ENCODE measurements around the gene LKAAEAR1. TPM values are rescaled to one million over a fixed set of nuclear protein-coding genes. Genes with fewer than 3 reads are reported as not detected.
A peak's percentile ranks its signal among the peaks of the same experiment; 100 is the strongest.
"Not testable (repeated sequence)": the region's sequence is repeated elsewhere in the genome, so short reads cannot be mapped to it uniquely, and the experiment has no call there.

Gene LKAAEAR1
- total RNA-seq, 2 experiments from 2014 or later, result 0.47 to 0.50 TPM

DNA sequence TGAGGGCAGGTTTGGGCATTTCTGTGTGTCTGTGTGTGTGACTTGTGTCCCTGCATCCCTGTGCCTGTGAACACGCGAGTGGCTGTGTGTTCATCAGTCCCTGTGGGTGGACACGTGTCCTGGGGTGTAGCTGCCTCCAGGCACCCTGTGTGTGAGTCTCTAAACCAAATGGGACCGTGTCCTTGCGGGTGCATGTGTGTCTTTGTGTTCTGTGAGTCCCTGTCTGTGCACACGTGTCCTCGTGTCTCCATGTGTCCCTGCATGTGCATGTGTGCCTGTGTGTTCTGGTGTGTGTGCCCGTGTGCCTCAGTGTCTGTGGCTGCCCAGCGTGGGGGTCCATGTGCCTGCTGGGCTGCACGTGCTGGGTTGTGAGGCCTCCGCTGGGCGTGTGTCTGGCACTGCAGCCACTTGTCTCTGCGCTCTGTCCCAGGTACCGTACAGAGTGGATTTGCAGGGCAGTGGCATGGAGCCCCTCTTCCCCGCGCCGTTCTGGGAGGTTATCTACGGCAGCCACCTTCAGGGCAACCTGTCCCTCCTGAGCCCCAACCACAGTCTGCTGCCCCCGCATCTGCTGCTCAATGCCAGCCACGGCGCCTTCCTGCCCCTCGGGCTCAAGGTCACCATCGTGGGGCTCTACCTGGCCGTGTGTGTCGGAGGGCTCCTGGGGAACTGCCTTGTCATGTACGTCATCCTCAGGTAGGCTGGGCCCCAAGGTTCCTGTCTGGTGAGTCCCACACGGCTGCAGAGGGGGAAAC lies 8.2 kb upstream of the LKAAEAR1 start:
- no peak overlapping the region for H3K4me3 Mint-ChIP-seq
- no peak overlapping the region for H3K27ac Mint-ChIP-seq
- H3K9me3 Mint-ChIP-seq, result peaks cover 2% of the 10 kb centered on the region
- H3K27me3 Mint-ChIP-seq, result no peaks in the 10 kb centered on the region
- peaks cover 2% of the 10 kb centered on the region for H3K36me3 Mint-ChIP-seq
- H3K4me1 Mint-ChIP-seq, result no peaks in the 10 kb centered on the region
- DNase-seq, result no peak

DNA sequence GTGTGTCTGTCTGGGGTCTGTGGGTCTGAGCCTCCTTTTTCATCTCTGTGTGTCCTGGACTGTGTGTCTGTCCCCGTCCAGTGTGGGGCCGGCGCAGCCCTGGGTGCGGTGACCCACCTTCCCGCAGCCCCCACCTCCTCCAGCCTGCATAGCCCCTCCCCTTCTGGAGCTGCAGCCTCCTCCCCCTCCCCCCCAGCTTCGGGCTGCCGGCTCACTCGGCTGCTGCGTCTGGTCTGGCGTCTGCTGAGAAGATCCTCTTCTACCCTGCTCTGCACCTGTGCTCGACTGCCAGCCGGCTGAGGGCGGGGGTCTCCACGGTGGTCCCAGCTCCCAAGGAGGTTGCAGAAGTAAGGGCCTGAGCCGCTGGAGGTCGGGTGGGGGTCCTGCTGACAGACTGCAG lies 7.6 kb upstream of the LKAAEAR1 start:
- H3K4me3 Mint-ChIP-seq, result no peak overlapping the region
- no peak for DNase-seq
- no peak overlapping the region for H3K27ac Mint-ChIP-seq
- no peaks in the 10 kb centered on the region for H3K4me1 Mint-ChIP-seq
- peaks cover 2% of the 10 kb centered on the region for H3K9me3 Mint-ChIP-seq
- no peaks in the 10 kb centered on the region for H3K27me3 Mint-ChIP-seq
- peaks cover under 1% of the 10 kb centered on the region for H3K36me3 Mint-ChIP-seq

DNA sequence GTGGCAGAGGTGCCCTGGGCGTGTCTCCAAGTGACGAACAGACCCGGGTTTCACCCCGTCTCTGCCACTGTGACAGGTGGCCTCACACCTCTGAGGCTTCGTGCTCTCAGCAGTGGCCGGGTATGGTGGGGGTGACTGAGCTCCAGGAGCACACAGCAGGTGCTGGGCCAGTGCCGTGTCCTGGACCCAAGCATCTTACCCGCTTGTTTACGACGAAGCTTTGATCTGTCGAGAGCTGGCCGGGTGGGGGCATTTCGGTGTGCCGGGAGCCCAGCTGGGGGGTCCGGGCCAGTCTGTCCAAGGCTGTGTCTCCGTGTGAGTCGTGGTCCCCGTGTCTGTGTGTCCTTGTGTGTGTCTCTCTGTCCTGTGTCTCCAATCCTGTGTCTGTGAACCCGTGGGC lies 7.1 kb upstream of the LKAAEAR1 start:
- Mint-ChIP-seq H3K9me3 (peaks cover 2% of the 10 kb centered on the region), H3K27ac (no peak overlapping the region), H3K4me3 (no peak overlapping the region), H3K36me3 (no peaks in the 10 kb centered on the region), H3K27me3 (no peaks in the 10 kb centered on the region), H3K4me1 (no peaks in the 10 kb centered on the region)
- DNase-seq, result no peak

DNA sequence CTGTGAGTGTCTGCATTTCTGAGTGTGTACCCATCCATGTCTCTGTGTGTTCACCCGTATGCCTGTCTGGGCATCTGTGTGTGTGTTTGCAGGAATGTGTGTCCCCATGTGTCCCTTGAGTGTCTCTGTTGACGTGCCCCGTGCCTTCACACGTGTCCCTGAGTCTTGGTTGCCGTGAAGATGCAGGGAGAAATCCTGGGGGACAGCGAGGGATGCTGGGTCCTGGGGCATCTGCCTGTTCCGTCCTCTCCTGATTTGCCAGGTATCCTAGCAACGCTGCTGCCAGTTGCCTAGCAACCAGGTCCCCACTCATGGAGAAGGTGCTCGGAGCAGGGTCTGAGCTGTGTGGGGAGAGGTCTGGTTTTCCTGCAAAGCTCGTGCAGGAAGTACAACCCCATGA lies 6.0 kb upstream of the LKAAEAR1 start:
- H3K27ac Mint-ChIP-seq, result no peak overlapping the region
- H3K27me3 Mint-ChIP-seq, result peaks cover 3% of the 10 kb centered on the region
- H3K4me3 Mint-ChIP-seq, result no peak overlapping the region
- no peaks in the 10 kb centered on the region for H3K36me3 Mint-ChIP-seq
- no peak for DNase-seq
- H3K9me3 Mint-ChIP-seq, result peaks cover 2% of the 10 kb centered on the region
- H3K4me1 Mint-ChIP-seq, result no peaks in the 10 kb centered on the region

DNA sequence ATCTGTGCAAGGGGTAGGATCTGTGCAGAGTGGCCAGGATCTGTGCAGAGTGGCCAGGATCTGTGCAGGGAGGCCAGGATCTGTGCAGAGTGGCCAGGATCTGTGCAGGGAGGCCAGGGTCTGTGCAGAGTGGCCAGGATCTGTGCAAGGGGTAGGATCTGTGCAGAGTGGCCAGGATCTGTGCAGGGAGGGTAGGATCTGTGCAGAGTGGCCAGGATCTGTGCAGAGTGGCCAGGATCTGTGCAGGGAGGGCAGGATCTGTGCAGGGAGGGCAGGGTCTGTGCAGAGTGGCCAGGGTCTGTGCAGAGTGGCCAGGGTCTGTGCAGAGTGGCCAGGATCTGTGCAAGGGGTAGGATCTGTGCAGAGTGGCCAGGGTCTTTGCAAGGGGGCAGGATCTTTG lies 4.4 kb upstream of the LKAAEAR1 start:
- H3K36me3 Mint-ChIP-seq, DNase-seq, H3K27ac Mint-ChIP-seq, H3K4me1 Mint-ChIP-seq, H3K9me3 Mint-ChIP-seq, H3K4me3 Mint-ChIP-seq: not testable (repeated sequence)
- H3K27me3 Mint-ChIP-seq, result peaks cover 12% of the 10 kb centered on the region

DNA sequence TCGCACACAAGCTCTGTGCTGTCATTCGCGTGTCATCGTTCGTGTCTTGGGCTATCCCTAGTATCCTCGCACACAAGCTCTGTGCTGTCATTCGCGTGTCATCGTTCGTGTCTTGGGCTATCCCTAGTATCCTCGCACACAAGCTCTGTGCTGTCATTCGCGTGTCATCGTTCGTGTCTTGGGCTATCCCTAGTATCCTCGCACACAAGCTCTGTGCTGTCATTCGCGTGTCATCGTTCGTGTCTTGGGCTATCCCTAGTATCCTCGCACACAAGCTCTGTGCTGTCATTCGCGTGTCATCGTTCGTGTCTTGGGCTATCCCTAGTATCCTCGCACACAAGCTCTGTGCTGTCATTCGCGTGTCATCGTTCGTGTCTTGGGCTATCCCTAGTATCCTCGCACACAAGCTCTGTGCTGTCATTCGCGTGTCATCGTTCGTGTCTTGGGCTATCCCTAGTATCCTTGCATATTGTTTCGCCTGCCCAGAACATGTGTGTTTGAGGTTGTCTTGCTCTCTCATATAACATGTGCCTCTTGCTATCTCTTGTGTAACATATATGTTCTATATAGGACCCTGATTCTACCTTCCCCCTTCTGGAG lies 3.1 kb upstream of the LKAAEAR1 start:
- H3K4me1 Mint-ChIP-seq, result peaks cover 10% of the 10 kb centered on the region
- H3K4me3 Mint-ChIP-seq, DNase-seq, H3K9me3 Mint-ChIP-seq, H3K27ac Mint-ChIP-seq, H3K36me3 Mint-ChIP-seq: not testable (repeated sequence)
- peaks cover 17% of the 10 kb centered on the region for H3K27me3 Mint-ChIP-seq

DNA sequence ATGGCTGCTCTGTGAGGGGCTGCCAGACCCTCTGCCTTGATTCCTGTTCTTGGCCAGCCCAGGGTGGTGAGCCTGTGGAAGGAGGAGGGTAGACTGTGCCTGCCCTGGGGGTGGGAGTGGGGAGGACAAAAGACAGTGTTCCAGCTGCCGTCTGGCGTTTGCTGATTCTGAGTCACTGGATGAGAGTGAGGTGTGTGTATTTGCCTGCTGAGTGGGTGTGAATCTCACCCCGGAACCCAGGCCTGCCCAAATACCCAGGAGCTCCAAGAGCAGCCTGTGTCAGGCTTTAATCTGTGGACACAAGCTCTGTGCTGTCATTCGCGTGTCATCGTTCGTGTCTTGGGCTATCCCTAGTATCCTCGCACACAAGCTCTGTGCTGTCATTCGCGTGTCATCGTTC lies 2.6 kb upstream of the LKAAEAR1 start:
- DNase-seq, result no peak
- Mint-ChIP-seq H3K4me1 (peaks cover 14% of the 10 kb centered on the region), H3K27ac (no peak overlapping the region), H3K27me3 (peaks cover 23% of the 10 kb centered on the region), H3K4me3 (no peak overlapping the region), H3K36me3 (no peaks in the 10 kb centered on the region), H3K9me3 (peaks cover 2% of the 10 kb centered on the region)

DNA sequence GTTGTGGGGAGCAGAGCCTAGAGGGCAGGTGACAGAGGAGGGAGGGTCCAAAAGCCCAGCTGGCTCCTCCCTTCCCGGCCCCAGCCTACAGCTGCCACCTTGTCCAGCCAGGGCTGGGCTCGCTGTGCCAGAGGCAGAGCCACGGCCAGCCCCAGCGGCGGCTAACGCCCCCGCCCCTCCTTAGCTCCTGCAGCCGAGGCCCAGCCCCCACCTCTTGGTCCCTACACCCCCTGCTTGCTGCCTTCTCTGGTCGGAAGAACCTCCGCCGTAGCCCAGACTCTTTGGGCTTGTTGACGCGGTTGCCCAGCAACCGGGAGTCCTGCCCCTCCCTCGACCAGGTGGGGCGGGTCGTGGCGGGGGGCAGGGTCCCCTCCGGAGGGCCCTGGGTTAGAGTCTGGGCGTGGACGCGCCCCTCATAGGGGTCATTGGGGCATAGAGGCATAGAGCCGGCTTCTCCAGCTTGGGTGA lies 521 bp upstream of the LKAAEAR1 start:
- peaks cover 28% of the 10 kb centered on the region for H3K27me3 Mint-ChIP-seq
- H3K9me3 Mint-ChIP-seq, result peaks cover 2% of the 10 kb centered on the region
- peaks cover 22% of the 10 kb centered on the region for H3K4me1 Mint-ChIP-seq
- DNase-seq, result no peak
- H3K4me3 Mint-ChIP-seq, result peak overlapping the region; percentile 75
- H3K36me3 Mint-ChIP-seq, result no peaks in the 10 kb centered on the region
- H3K27ac Mint-ChIP-seq, result no peak overlapping the region

DNA sequence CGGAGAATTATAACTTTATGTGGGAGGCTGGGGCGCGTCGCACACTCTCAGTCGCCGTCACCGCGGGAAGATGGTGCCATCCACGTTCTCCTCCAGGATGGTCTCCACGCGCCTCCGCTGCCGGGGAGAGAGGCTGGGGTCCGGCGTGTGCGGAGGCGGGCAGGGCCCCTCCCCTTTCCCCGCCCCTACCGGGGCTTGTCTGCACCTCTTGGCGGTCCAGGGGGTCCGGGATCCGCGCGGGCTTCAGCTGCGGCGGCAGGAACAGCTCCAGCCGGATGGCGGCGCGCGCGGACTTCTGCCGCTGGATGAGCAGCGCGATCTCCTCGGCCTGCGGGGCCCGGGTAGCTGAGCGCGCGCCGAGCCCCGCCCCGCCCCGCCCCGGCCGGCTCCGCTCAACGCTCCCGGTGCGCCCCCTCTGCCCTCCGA lies 807 bp downstream of the LKAAEAR1 start:
- H3K4me3 Mint-ChIP-seq, result peak overlapping the region; percentile 60
- H3K27ac Mint-ChIP-seq, result no peak overlapping the region
- H3K9me3 Mint-ChIP-seq, result peaks cover 2% of the 10 kb centered on the region
- H3K4me1 Mint-ChIP-seq, result peaks cover 28% of the 10 kb centered on the region
- no peaks in the 10 kb centered on the region for H3K36me3 Mint-ChIP-seq
- H3K27me3 Mint-ChIP-seq, result peaks cover 28% of the 10 kb centered on the region
- DNase-seq, result peak; percentile 82

DNA sequence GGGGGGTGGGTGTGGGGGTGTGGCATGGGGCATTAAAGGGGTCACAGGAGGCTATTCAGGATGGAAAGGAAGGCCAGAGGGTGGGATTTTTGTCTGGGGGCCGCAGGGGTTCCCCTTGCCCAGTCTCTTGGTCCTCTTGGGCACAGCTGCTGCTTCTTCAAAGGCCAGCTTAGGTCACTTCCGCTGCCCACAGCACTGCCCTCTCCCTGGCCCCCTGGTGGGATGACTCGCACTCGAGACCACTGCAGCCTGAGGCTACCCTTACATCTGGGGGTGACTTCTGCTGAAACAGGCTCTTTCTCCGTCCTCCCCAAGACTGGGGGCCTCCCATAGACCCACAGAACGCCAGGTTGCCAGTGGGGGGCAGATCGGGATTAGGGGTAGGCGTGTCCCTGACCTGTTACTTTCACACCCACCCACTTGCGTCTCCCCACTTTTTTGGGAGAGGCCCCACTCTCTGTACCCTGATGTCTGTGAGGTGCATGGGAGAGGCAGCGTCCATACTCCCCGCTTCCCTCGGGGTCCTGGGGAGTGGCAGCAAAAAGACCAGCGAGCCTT lies 1.3 kb downstream of the LKAAEAR1 start:
- peaks cover 28% of the 10 kb centered on the region for H3K27me3 Mint-ChIP-seq
- no peak for DNase-seq
- peak overlapping the region; percentile 60 for H3K4me3 Mint-ChIP-seq
- H3K36me3 Mint-ChIP-seq, result no peaks in the 10 kb centered on the region
- H3K27ac Mint-ChIP-seq, result no peak overlapping the region
- no peaks in the 10 kb centered on the region for H3K9me3 Mint-ChIP-seq
- H3K4me1 Mint-ChIP-seq, result peaks cover 28% of the 10 kb centered on the region

DNA sequence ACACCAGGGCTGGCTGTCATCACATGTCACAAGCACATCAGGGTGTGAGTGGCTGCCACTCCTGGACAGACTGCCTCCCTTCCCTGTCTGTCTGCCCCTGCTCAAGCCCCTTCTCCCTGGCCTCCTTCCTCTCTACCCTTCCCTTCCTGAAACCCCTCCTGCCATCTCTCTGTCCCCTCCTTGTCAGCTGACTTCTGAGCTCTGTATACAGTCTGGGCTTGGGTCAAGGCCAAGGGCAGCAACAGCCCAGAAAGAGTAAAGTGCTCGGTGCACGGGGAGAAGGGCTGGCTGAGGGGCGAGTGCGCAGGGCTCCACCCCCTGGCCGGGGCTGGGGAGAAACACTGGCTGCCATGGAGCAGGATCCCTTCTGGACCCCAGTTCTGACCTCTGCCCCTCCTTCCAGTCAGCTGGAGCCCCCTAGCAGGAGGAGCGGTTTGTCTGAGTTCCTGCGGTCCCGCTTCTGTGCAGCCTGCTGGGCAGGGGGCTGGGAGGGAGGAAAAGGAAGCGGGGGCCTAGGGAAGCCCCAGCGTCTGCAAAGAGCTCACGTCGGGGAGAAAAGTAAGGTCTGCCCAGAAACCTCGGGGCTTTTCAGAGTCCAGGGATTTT lies 2.0 kb downstream of the LKAAEAR1 start:
- peak overlapping the region; percentile 32 for H3K4me3 Mint-ChIP-seq
- H3K4me1 Mint-ChIP-seq, result peaks cover 29% of the 10 kb centered on the region
- H3K9me3 Mint-ChIP-seq, result no peaks in the 10 kb centered on the region
- H3K36me3 Mint-ChIP-seq, result no peaks in the 10 kb centered on the region
- DNase-seq, result no peak
- no peak overlapping the region for H3K27ac Mint-ChIP-seq
- peaks cover 28% of the 10 kb centered on the region for H3K27me3 Mint-ChIP-seq

DNA sequence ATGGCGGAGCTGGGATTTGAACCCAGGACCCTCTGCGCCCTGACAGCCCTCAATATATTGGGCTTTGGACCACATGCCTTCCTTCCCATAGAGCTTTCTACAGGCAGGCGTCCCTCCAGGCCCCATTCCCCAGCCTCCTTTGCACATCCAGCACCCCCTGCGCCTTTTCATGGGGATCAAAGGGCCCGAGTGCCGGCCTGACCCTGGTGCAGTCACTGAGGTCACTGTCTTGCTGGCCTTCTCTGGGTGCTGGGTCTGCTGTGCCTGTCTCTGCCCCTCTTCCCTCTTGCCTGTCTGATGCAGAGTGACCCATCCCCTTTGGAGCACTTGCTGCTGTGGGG lies 2.6 kb downstream of the LKAAEAR1 start:
- Mint-ChIP-seq H3K27ac (no peak overlapping the region), H3K27me3 (peaks cover 28% of the 10 kb centered on the region), H3K4me3 (no peak overlapping the region), H3K9me3 (no peaks in the 10 kb centered on the region), H3K36me3 (no peaks in the 10 kb centered on the region), H3K4me1 (peaks cover 30% of the 10 kb centered on the region)
- no peak for DNase-seq

DNA sequence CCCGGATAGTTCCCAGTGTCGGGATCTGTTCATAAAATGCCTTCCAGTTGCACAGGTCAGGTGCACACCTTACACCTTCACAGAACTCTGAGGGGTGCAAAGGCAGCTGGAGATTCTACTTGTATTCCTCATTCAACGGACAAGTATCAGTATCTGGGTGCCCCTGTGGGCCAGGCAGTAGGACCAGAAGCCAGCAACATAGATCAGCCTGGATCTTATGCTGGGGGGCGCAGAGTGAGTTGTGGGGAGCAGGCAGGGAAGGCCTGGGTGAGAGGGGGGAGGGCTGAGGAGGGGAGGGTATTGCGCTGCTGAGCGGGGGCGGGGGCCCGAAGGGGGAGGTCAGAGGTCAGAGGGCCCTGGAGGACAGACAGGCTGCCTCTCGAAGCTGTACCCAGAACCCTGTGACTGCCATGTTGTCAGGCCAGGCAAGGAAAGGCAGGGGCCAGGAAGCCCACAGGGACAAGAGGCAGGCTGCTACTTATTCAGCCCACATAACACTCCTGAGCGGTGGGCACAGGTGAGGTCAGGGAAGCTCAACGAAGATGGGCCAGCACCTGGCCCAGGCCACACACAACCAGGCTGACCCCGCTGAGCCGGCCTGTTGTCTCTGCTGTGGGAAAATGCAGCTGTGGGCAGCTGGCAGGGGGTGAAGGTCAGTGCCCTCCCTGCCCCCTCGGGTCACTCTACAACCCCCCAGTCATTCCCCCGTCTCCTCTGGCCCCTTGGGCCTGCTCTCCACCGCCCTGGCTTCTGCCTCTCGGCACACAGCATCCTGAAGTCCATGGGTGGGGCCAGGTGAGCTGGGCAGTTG lies 3.2 kb downstream of the LKAAEAR1 start:
- Mint-ChIP-seq H3K27ac (peak overlapping the region; percentile 21), H3K4me1 (peaks cover 30% of the 10 kb centered on the region), H3K27me3 (peaks cover 28% of the 10 kb centered on the region), H3K36me3 (no peaks in the 10 kb centered on the region), H3K9me3 (no peaks in the 10 kb centered on the region), H3K4me3 (peak overlapping the region; percentile 62)
- no peak for DNase-seq

DNA sequence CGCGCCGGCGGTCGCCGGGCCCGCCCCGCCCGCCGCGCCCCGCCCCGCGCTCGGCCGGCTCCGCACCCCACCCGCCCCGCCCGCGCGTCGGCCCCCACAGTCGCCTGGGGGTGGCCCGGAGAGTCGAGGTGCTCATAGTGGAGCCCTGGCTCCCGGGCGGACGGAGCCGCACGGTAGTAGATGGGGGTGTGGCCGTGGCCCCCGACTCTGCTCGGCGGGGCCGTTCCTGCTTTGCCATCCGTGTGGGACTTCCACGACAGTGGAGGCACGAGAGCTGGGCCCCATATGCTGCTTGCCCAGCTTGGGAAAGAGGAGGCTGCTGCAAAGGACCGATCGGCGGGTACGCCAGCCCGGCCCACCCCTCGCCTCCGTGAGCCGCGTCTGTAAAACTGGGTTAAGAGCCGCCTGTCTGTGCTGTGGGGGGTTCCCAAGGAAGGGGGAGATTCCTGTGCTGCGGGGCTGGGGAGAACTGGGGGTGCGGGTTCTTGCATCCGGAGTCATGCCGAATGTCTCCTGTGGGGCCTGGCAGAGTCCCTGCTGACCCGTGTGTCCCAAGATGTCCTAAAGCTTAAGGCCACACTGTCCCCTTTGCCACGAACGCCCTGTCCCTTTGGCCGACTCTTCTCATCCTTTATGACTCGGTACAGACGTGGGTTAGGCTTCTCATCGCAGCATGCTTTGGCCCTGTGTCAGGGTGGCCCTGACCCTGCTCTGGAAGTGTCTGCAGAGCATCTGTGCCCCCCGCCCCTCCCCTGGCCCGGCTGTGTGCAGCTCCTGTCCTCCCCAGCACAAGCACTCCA lies 4.0 kb downstream of the LKAAEAR1 start, which contains the start of gene OPRL1:
Gene OPRL1, plus strand, starts transcription at position 70 of the 800 bp plus-strand sequence. CDS start 12,639 bp downstream, outside the sequence.
- Mint-ChIP-seq H3K27me3 (peaks cover 25% of the 10 kb centered on the region), H3K4me1 (peaks cover 30% of the 10 kb centered on the region), H3K4me3 (peak within 1 kb of the TSS; percentile 92), H3K27ac (peak within 1 kb of the TSS; percentile 86), H3K9me3 (no peaks in the 10 kb centered on the region), H3K36me3 (peaks cover 5% of the 10 kb centered on the region)
- no peak for DNase-seq

Data from activated naive CD8-positive, alpha-beta T cell treated with anti-CD3 and anti-CD28 coated beads for 36 hours (primary cell).